MCF 10A (cell line): ENCODE results near the gene ARL8A. TPM values are rescaled to one million over a fixed set of nuclear protein-coding genes. Genes with fewer than 3 reads are reported as not detected.
A peak's percentile ranks its signal among the peaks of the same experiment; 100 is the strongest.

Experiments used
- BruUV-seq: library from RNA; stranded (reverse); fragments of 400-500 nt; replicated peaks from 2 replicates; lab custom pipeline; 2021; lab: Mats Ljungman, UMichigan
- CTCF ChIA-PET: fragments of 300-600 bp; sonication (Branson Sonifier 250); formaldehyde crosslinking; extraction: SDS; loops from one replicate; lab custom pipeline; 2021; ENCODE audit warnings: antibody characterized with exemption, inconsistent platforms; lab: Yijun Ruan, JAX
- POLR2A ChIA-PET: fragments of 300-600, 350-650 bp; sonication (Branson Sonifier 250); formaldehyde crosslinking; extraction: SDS; loops from one replicate; lab custom pipeline; 2020; ENCODE audit warnings: antibody characterized with exemption, inconsistent platforms; lab: Yijun Ruan, JAX
- DNase-seq: peaks from one replicate; pipeline ENCODE4 v3.0.0-alpha.2; 2018; ENCODE audit not compliant: unreplicated experiment
- H3K27ac Mint-ChIP-seq: one replicate; pipeline ENCODE4 v1.8.0; 2022; ENCODE audit warnings: mild to moderate bottlenecking, low read depth, mixed read lengths; ENCODE audit not compliant: unreplicated experiment
- H3K27me3 Mint-ChIP-seq: one replicate; pipeline ENCODE4 v1.8.0; 2022; ENCODE audit warnings: mixed read lengths; ENCODE audit not compliant: insufficient read depth, unreplicated experiment
- H3K36me3 Mint-ChIP-seq: one replicate; pipeline ENCODE4 v1.8.0; 2022; ENCODE audit warnings: mild to moderate bottlenecking, moderate library complexity, mixed read lengths; ENCODE audit not compliant: insufficient read depth, unreplicated experiment
- H3K4me1 Mint-ChIP-seq: one replicate; pipeline ENCODE4 v1.8.0; 2022; ENCODE audit warnings: mixed read lengths; ENCODE audit not compliant: insufficient read depth, unreplicated experiment
- H3K4me3 Mint-ChIP-seq: one replicate; pipeline ENCODE4 v1.8.0; 2022; ENCODE audit warnings: mild to moderate bottlenecking, moderate library complexity, mixed read lengths; ENCODE audit not compliant: unreplicated experiment
- H3K9me3 Mint-ChIP-seq: one replicate; pipeline ENCODE4 v1.8.0; 2022; ENCODE audit warnings: mixed read lengths; ENCODE audit not compliant: unreplicated experiment
- CTCF ChIP-seq: fragments of 200-600 bp; IDR thresholded peaks from one replicate; pipeline ENCODE4 v1.8.0; 2022; ENCODE audit warnings: antibody characterized with exemption, mild to moderate bottlenecking; ENCODE audit not compliant: unreplicated experiment
- intact Hi-C: fragments of 100-400 bp; cut with micrococcal nuclease; formaldehyde crosslinking; loops from 2 replicates; pipeline ENCODE4 v1.14.1; 2022
- total RNA-seq: library from RNA; stranded (reverse); gene quantifications from 2 replicates; pipeline ENCODE4 v1.2.3, GENCODE V29; 2022

Gene ARL8A
- total RNA-seq, 1 experiment from 2014 or later: 94.8 TPM

- Mint-ChIP-seq H3K36me3 (peaks cover 36% of the 10 kb centered on the region), H3K9me3 (no peaks in the 10 kb centered on the region), H3K4me1 (peaks cover 7% of the 10 kb centered on the region), H3K27me3 (no peaks in the 10 kb centered on the region), H3K4me3 (no peak overlapping the region), H3K27ac (peak overlapping the region; percentile 29)
- intact Hi-C loops: no loop called here
- no peak for DNase-seq
- no TSS peak for BruUV-seq
- TF ChIP-seq CTCF: no peak
- POLR2A ChIA-PET: interaction anchor here (0.7 to 1.9 kb wide), 4 partner anchors 13 to 131 kb away, joined by 3 to 6 read pairs (median 4); partner anchors contain the start of gene ARL8A
- CTCF ChIA-PET: interaction anchor here (0.5 to 28.8 kb wide), 10 partner anchors 11 to 755 kb away, joined by 3 to 1380 read pairs (median 3); partner anchors contain the start of genes ELF3 and GPR37L1
These were observed 14.2 kb downstream of the ARL8A start for GRCh38 chr1:202130297-202130721.

GRCh38 chr1:202129453-202130296 lies 14.9 kb downstream of the ARL8A start:
- Mint-ChIP-seq H3K4me3 (no peak overlapping the region), H3K36me3 (peaks cover 30% of the 10 kb centered on the region), H3K27me3 (peaks cover under 1% of the 10 kb centered on the region), H3K4me1 (peaks cover 4% of the 10 kb centered on the region), H3K27ac (peak overlapping the region; percentile 29), H3K9me3 (no peaks in the 10 kb centered on the region)
- POLR2A ChIA-PET: interaction anchor here (0.7 to 1.9 kb wide), 3 partner anchors 14 to 122 kb away, joined by 3 to 5 read pairs (median 3); partner anchors contain the start of gene ARL8A
- intact Hi-C loops: no loop called here
- BruUV-seq: no TSS peak
- TF ChIP-seq CTCF: no peak
- DNase-seq: no peak
- CTCF ChIA-PET: interaction anchor here (0.5 to 28.8 kb wide), 9 partner anchors 10 to 754 kb away, joined by 3 to 1380 read pairs (median 3); partner anchors contain the start of genes ELF3 and GPR37L1

DNA sequence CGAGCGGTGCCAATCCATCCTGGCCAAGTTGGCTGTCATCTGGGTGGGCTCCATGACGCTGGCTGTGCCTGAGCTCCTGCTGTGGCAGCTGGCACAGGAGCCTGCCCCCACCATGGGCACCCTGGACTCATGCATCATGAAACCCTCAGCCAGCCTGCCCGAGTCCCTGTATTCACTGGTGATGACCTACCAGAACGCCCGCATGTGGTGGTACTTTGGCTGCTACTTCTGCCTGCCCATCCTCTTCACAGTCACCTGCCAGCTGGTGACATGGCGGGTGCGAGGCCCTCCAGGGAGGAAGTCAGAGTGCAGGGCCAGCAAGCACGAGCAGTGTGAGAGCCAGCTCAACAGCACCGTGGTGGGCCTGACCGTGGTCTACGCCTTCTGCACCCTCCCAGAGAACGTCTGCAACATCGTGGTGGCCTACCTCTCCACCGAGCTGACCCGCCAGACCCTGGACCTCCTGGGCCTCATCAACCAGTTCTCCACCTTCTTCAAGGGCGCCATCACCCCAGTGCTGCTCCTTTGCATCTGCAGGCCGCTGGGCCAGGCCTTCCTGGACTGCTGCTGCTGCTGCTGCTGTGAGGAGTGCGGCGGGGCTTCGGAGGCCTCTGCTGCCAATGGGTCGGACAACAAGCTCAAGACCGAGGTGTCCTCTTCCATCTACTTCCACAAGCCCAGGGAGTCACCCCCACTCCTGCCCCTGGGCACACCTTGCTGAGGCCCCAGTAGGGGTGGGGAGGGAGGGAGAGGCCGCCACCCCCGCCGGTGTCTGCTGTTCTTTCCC lies 16.5 kb downstream of the ARL8A start:
- no TSS peak for BruUV-seq
- ChIA-PET POLR2A (interaction anchor here (0.6 to 0.9 kb wide), 3 partner anchors 99 to 141 kb away, joined by 3 to 5 read pairs (median 4); no protein-coding TSS in a partner anchor), CTCF (interaction anchor here (0.7 to 28.8 kb wide), 4 partner anchors 8 to 232 kb away, joined by 4 to 1380 read pairs (median 82); partner anchors contain the start of genes ELF3 and GPR37L1)
- no peak for DNase-seq
- peaks cover 17% of the 10 kb centered on the region for H3K27me3 Mint-ChIP-seq
- H3K4me3 Mint-ChIP-seq: no peak overlapping the region
- H3K4me1 Mint-ChIP-seq: peaks cover 4% of the 10 kb centered on the region
- H3K36me3 Mint-ChIP-seq: peaks cover 16% of the 10 kb centered on the region
- H3K27ac Mint-ChIP-seq: no peak overlapping the region
- H3K9me3 Mint-ChIP-seq: no peaks in the 10 kb centered on the region
- intact Hi-C loops: no loop called here
- no peak for TF ChIP-seq CTCF
